Sigmoid colon (tissue), 7 donors: Measurements from ENCODE around the gene GK. TPM values are rescaled to one million over a fixed set of nuclear protein-coding genes. Genes with fewer than 3 reads are reported as not detected.

Source experiments
- DNase-seq: peaks from one replicate; pipeline ENCODE4 v3.0.0-alpha.2; 2019
- H3K27ac ChIP-seq, 4 donors: fragments of 200-600 bp; sonication (generic); one replicate each; pipeline ENCODE4 v1.5.1; 2016 to 2019; ENCODE audit warnings: mild to moderate bottlenecking in 1 of 4
- H3K27me3 ChIP-seq, 3 donors: fragments of 200-600 bp; sonication (generic); one replicate each; pipeline ENCODE4 v1.5.1; 2019; ENCODE audit warnings: mild to moderate bottlenecking in 1 of 3
- H3K36me3 ChIP-seq, 4 donors: fragments of 200-600 bp; sonication (generic); one replicate each; pipeline ENCODE4 v1.5.1; 2016 to 2019
- H3K4me1 ChIP-seq, 4 donors: fragments of 200-600 bp; sonication (generic); one replicate each; pipeline ENCODE4 v1.5.1; 2017 to 2019
- H3K4me3 ChIP-seq, 4 donors: fragments of 200-600 bp; sonication (generic); one replicate each; pipeline ENCODE4 v1.5.1; 2017 to 2019; ENCODE audit warnings: mild to moderate bottlenecking in 2 of 4, moderate library complexity in 1 of 4
- H3K9me3 ChIP-seq, 4 donors: fragments of 200-600 bp in 3 of 4; sonication (generic) in 3 of 4; one replicate each; pipeline versions ENCODE4 v1.5.1 to v1.6.1; 2013 to 2019
- EP300 ChIP-seq, 4 donors: sonication (generic); formaldehyde crosslinking; IDR thresholded peaks; one replicate each; pipeline ENCODE4 v1.6.1; 2017; ENCODE audit warnings: antibody characterized with exemption in 4 of 4
- POLR2A ChIP-seq, 2 donors: fragments of 450-650 bp; IDR thresholded peaks; one replicate each; pipeline ENCODE4 v1.6.1; 2016; ENCODE audit warnings: antibody characterized with exemption in 2 of 2, mild to moderate bottlenecking in 2 of 2, moderate library complexity in 2 of 2
- POLR2AphosphoS5 ChIP-seq, 4 donors: sonication (generic); formaldehyde crosslinking; IDR thresholded peaks; one replicate each; pipeline ENCODE4 v1.6.1; 2017; ENCODE audit warnings: antibody characterized with exemption in 4 of 4
- WGBS, 2 donors: extraction: QIAGEN DNeasy Blood & Tissue Kit; methylation state at CpG; one replicate each; pipeline ENCODE4 v1.1.7; 2013; 5-methylcytosine and 5-hydroxymethylcytosine counted together
- intact Hi-C: fragments of 100-400 bp; cut with DNase I; formaldehyde crosslinking; loops from one replicate; pipeline ENCODE4 v1.15.1; 2023
- polyA plus RNA-seq, 3 donors: library from polyadenylated mRNA; stranded (reverse); fragments of 200-250 nt; gene quantifications; one replicate each; pipeline ENCODE4 v1.2.3, GENCODE V29; 2013
- total RNA-seq, 4 donors: library from RNA; depleted of rRNA; stranded (reverse); fragments of >200 nt; gene quantifications; one replicate each; pipeline ENCODE4 v1.1.0, GENCODE V29; 2016
- TF ChIP-seq, protein P1 (sequence below), 4 experiments: fragments of 450-650 bp in 3 of 4; fragments of 200-600 bp in 1 of 4; IDR thresholded peaks; one replicate each; pipeline ENCODE4 v1.5.1; 2016 to 2019; ENCODE audit warnings: antibody characterized with exemption in 4 of 4, mild to moderate bottlenecking in 3 of 4, moderate library complexity in 2 of 4
- donor health status: healthy with polysubstance abuse.
- donor health status: Bipolar disorder and iron deficiency.
- donor health status: healthy.

The GK gene
- total and polyA plus RNA-seq, 7 donors: 2.5 to 47.6 (median 8.0) TPM

DNA sequence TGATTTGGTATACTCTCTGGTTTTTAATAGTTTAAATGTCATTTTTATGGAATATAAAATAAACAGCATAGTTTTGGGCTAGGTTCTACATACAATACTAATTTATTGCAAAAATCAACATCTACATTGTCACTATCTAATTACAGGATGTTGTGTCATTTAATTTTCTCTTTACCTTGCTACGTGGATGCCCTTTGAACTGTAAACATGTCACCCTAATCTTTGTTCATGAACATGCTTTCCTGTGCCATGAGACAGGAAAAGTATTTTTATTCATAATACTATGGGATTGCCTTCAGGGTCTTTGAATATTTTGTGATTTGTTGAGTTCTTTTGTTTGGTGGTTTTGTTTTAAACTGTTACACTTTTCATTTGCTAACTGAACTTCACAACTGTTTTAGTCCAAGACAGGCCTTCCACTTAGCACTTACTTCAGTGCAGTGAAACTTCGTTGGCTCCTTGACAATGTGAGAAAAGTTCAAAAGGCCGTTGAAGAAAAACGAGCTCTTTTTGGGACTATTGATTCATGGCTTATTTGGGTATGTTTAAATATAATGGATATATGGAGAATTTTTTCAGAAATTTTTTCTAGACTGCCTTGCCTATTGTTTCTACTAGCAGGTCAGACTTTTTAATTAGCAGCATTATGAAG is 40.9 kb downstream of the GK start:
- H3K4me1 ChIP-seq: no peaks in the 10 kb centered on the region

GRCh38 chrX:30702736-30703135 is 49.5 kb downstream of the GK start:
- Histone ChIP-seq H3K36me3 (no peaks in the 10 kb centered on the region), H3K27me3 (no peaks in the 10 kb centered on the region), H3K4me1 (no peaks in the 10 kb centered on the region), H3K9me3 (no peaks in the 10 kb centered on the region), H3K4me3 (no peak overlapping the region), H3K27ac (no peak overlapping the region)
- no peak for TF ChIP-seq POLR2AphosphoS5 (IDR thresholded peaks at IDR 0.05)
- TF ChIP-seq POLR2A (IDR thresholded peaks at IDR 0.05): no peak
- TF ChIP-seq, protein P1, sequence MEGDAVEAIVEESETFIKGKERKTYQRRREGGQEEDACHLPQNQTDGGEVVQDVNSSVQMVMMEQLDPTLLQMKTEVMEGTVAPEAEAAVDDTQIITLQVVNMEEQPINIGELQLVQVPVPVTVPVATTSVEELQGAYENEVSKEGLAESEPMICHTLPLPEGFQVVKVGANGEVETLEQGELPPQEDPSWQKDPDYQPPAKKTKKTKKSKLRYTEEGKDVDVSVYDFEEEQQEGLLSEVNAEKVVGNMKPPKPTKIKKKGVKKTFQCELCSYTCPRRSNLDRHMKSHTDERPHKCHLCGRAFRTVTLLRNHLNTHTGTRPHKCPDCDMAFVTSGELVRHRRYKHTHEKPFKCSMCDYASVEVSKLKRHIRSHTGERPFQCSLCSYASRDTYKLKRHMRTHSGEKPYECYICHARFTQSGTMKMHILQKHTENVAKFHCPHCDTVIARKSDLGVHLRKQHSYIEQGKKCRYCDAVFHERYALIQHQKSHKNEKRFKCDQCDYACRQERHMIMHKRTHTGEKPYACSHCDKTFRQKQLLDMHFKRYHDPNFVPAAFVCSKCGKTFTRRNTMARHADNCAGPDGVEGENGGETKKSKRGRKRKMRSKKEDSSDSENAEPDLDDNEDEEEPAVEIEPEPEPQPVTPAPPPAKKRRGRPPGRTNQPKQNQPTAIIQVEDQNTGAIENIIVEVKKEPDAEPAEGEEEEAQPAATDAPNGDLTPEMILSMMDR (IDR thresholded peaks at IDR 0.05): no peak
- TF ChIP-seq EP300 (IDR thresholded peaks at IDR 0.05): no peak
- 88 to 89% methylated on average over 2 of the region's 2 CpGs for WGBS, 2 donors
- no peak for DNase-seq
- intact Hi-C loops: no loop called here

More for the DNA sequence above, 40.9 kb downstream of the GK start:
- intact Hi-C loops: no loop called here
- 29 to 63% methylated on average over 4 of the region's 4 CpGs for WGBS, 2 donors
- Histone ChIP-seq H3K27ac (no peak overlapping the region), H3K36me3 (peaks cover 0 to 5% (median 0%) of the 10 kb centered on the region in 4 donors), H3K4me3 (no peak overlapping the region), H3K9me3 (no peaks in the 10 kb centered on the region), H3K27me3 (no peaks in the 10 kb centered on the region)
- DNase-seq: no peak
- TF ChIP-seq, protein P1 (IDR thresholded peaks at IDR 0.05): no peak
- TF ChIP-seq EP300 (IDR thresholded peaks at IDR 0.05): no peak
- no peak for TF ChIP-seq POLR2AphosphoS5 (IDR thresholded peaks at IDR 0.05)
- no peak for TF ChIP-seq POLR2A (IDR thresholded peaks at IDR 0.05)

DNA sequence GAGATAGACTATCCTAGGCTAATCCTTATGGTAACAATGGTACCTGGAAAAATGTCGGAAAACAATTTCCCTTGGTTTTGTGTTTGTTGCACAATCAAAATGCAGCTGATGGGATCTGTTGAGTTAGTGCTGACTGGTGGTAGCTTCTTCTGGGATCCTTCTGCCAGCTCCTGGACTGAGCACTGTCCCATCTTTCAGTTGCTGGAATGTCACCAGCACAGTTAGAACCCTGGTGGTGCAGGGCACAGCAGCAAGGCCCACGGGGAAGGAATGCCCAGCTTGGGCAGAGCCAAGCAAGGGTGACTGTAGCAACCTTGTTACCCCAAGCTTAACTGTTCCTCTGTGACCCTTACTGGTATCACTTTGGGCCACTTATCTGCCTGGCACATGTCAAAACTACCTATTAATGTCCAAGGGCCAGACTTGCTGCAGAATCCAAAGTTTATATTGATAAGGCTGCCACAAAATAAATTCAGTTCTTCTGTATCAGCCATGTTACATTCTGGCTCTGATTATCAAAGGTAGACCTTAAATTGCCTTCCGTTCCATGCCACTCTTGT is 53.1 kb downstream of the GK start:
- TF ChIP-seq EP300 (IDR thresholded peaks at IDR 0.05) (no peak), POLR2A (IDR thresholded peaks at IDR 0.05) (no peak), POLR2AphosphoS5 (IDR thresholded peaks at IDR 0.05) (no peak)
- TF ChIP-seq, protein P1 (IDR thresholded peaks at IDR 0.05): no peak
- H3K27ac ChIP-seq: no peak overlapping the region
- peaks cover 0 to 3% (median 0%) of the 10 kb centered on the region in 4 donors for H3K36me3 ChIP-seq
- no peaks in the 10 kb centered on the region for H3K27me3 ChIP-seq
- no peak for DNase-seq
- H3K9me3 ChIP-seq: no peaks in the 10 kb centered on the region
- H3K4me3 ChIP-seq: no peak overlapping the region
- intact Hi-C loops: no loop called here
- no peaks in the 10 kb centered on the region for H3K4me1 ChIP-seq
- 92 to 98% methylated on average over 3 of the region's 3 CpGs for WGBS, 2 donors

DNA sequence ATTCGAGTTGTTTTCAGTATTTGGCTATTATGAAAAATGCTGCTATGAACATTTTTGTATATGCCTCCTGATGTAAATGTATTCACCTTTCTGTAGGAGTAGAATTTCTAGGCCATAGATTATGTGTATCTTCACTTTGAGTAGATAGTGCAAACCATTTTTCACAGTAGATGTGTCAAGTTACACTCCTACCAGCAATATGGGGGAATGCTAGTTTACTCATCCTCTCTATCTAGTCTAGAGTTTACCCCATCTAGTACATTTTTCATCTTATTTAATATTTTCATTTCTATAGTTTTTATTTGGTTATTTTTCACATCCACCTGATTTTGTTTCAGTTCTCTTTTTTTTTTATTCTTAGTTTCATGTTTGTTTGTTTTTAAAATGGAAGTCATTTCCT is 59.0 kb downstream of the GK start:
- no peaks in the 10 kb centered on the region for H3K4me1 ChIP-seq
- WGBS, 2 donors: 74 to 82% methylated on average over 1 of the region's 1 CpG
- H3K27ac ChIP-seq: no peak overlapping the region
- intact Hi-C loops: loop anchor here (5.0 kb wide), 1 partner anchor 140 kb away; no protein-coding TSS in a partner anchor
- H3K9me3 ChIP-seq: no peaks in the 10 kb centered on the region
- H3K4me3 ChIP-seq: no peak overlapping the region
- no peak for TF ChIP-seq POLR2A (IDR thresholded peaks at IDR 0.05)
- TF ChIP-seq, protein P1 (IDR thresholded peaks at IDR 0.05): no peak
- TF ChIP-seq POLR2AphosphoS5 (IDR thresholded peaks at IDR 0.05): no peak
- TF ChIP-seq EP300 (IDR thresholded peaks at IDR 0.05): no peak
- H3K36me3 ChIP-seq: peaks cover 0 to 3% (median 0%) of the 10 kb centered on the region in 4 donors
- DNase-seq: no peak
- H3K27me3 ChIP-seq: no peaks in the 10 kb centered on the region
